Stimulated activated CD8-positive, alpha-beta memory T cell treated with anti-CD3 and anti-CD28 coated beads, Interleukin-7, amount 100 ng/mL, for 4 hours (primary cell): Measurements from ENCODE around the gene MSRB3.

Experiments
- DNase-seq, 2 donors: peaks; one replicate each; pipeline ENCODE4 v3.0.0-alpha.2; 2020; ENCODE audit warnings: low read depth in 2 of 2

The MSRB3 gene

DNA sequence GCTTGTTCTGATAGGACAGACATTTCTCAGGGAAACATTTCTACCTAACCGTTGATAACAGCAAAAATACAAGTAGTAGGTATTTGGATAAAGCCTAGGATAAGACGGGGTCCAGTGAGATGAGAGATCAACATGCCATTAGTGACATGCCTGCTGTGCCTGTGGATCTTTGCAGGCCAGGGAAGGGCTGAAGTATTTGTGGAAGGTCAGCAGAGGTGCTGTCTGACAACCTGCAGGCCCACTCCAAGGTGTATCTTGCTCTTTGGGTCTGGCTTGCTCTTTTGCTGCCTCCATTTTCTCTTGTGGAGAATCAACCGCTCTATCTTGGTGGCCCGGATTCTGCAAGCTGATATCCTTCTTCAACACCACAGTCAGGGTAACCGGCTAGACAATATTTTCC, 46.7 kb downstream of the MSRB3 start:
- DNase-seq: no peak

DNA sequence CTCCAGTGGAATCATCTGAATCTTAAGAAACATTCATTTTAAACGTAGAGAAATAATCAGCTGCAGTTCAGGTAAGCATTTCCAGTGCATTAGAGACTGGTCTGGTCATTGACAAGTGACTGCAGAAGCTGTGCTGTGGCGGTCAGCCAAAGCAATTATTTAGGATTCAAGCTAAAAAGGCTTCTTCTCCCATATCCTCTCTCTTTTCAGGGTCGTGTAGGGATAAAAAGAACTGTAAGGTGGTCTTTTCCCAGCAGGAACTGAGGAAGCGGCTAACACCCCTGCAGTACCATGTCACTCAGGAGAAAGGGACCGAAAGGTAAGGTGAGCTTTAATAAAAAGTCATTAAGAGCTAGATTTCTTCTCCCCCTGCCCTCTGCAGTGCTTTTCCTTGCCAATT, 48.1 kb downstream of the MSRB3 start:
- DNase-seq: no peak

DNA sequence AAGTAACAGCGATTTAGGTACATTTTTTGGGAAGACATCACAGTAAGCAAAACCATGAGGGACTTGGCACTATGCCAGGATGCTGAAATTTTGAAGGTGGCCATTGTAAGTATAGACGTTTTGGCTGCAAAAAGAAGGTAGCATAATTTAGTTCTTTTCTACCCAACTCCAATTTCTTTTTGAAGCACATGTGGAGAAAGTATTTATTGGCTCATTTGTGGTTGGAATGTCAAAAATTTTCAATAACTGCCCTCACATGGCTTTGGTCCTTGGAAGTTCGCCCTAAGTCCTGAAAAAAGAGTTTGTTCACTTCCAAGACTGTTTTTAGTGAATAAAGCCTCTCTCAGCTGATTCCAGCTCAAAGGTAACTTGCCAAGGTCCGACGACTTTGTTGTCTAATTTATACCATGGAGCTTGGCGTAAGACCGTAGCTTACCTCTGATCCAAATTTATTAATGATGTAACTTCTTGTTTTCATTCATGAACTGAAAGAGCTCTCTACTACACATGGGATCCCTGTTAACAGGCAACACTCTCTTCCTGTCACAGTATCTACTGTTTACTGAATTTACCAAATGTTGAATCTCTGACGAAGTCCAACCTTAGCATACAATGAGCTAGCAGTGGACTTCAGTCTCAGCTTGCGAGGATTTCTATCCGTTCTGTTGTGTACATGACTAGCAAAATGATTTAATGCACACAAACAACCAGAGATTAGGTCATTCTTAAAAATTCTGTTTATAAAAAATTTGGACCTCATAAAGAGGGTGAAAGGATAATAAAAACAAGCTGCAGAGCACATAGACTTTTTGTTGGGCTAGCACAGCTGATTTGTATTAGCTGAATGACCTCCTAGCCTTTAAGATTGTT, 49.0 kb downstream of the MSRB3 start:
- no peak for DNase-seq

DNA sequence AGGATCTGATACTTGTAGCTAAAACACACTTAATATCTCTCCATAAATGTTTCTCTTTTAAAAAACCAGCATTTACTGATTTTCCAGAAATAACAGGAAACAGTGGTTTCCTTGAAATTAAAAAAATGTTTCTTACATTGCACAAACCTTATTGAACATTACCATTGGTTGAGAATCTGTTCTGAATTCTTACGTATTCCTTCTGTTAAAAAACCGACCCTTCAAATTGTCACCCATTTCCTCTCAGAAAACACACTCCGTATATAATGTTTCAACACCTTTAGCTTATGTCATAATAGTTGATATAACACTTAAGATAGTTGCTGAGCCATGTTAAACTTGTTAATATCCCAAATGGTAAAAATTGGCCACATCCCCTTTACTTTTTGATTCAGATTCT, 51.2 kb downstream of the MSRB3 start:
- no peak for DNase-seq

DNA sequence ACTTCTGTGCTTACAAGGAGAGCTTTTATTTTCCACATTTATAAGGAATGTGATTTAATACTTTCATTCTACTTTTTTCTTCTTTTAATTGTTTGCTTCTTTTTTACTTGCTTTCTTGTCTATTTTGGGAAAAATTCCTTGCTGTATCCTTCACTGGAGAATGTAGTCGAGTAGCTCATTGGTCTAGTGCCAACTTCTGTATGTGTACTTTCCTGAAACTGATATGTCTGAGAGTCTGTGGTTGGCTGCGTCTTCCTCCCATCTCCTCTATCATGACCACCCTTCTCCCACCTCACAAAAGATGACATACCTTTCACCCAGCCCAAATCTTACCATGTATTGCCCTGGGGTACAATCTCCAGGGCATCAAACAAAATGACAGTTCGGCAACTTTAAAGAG, 51.8 kb downstream of the MSRB3 start:
- no peak for DNase-seq

DNA sequence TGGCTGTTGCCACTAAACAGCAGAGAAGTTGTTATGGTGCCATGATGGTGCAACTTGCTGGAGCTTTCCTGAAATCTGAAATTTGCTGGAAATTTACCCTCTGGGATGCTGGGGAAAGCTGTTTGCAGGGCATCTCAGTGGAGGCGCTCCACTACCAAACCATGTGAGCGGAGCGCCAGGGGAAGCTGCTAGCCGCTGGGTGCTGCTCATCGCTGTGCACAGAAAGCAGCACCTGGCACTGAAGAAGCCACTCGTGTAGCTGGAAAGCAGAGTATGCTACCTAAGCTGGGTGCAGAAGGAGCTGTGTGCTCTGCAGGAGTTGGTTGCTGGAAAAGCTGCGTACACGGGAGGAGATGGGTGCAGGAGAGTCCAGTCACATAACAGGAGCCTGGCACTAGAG, 53.0 kb downstream of the MSRB3 start:
- DNase-seq: no peak

DNA sequence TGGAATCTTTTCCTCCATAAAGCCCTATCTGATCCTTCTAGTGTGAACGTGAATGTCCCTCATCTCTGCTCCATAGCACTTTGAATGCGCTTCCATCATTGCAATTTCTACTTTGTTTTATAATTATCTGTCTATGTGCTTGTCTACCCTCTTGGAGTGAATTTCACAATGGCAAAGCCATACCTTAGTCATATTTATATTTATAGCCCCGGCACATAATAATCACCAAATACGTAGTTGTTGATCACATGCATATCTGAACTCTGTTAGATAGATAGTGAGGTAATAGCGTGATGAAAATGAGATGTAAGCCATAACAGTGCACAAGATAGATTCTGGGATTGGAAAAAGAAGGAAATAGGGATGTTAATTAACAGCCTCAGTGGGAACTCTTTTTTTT, 55.2 kb downstream of the MSRB3 start:
- DNase-seq: no peak

DNA sequence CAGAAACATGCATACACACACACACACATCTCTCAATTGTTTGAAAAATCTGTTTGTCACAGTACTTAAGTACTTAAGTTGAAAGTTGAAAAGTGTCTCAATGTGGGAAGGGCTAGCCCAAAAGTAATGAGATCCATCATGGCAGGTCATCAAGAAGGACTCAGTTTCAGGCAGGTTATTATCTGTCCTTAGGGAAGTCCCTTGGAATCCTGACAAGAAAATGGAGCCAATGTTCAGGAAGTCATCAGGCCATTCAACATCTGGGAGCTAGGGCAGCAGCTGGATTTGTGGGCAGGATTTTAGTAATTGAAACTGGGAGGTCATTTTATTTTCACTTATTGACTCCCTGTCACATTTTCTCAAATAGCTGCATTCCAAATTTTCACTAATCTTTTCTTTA, 56.0 kb downstream of the MSRB3 start:
- no peak for DNase-seq

DNA sequence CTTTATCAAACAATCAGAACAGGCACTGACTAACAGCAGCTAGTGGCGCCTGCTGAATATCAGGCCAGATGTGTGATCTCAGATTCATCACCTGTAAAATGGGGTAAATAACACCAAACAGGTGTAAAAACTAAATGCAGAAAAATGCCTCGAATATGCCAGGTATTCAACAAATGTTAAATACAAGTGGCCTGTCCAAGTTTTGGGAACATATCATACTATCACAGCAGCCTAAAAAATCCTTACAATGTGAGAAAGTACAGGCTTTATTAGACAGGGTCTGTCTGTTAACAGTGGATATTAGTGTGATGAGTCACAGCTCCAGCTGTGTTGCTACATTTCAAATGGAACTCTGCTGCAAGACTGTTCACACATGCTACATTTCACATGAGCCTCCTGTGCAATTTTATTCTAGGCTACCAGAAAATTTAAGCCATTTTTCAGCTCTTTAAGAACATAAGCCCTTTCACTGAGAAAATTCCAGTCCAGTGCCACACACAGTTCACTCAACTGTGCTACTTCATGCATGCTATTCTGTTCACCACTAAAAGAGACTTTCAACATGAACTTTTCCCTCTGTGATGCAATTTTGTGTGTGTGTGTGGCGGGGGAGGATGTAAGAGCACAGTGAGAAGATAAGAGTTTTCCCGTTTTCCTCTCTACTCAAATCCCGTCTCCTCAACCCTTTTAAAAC, 56.7 kb downstream of the MSRB3 start:
- no peak for DNase-seq

DNA sequence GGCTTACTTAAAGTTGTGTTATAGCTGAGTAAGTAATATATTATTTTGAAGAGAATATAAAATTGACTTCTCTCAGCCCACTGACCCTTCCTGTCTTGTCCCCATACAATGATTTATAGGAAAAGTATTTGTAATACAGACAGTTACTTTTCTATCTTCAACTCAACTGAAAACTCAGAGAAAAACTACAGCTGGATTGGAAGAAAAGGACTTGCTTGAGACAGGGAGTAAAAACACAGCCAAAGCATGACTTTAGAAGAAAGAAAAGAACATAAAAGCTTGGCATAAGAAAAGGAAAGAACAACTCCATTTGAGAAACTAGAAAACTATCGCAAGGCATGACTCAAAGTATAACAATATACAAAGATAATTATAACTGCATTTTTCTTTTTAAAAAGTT, 57.5 kb downstream of the MSRB3 start:
- DNase-seq: no peak

DNA sequence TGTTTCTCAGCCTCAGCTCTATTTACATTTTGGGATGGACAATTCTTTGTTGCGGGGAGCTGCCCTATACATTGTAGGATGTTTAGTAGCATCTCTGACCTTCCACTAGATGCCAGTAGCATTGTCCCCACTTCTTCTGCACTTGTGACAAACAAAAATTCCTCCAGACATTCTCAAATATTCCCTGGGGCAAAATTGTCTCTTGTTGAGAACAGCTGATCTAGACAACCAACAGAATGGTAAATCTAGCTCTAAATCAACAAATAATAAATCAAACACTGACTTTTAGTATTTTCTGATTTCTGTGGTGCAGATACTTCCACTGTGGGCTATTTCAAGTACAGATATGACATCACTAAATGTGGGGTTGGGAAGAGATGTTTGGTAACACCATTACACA, 60.7 kb downstream of the MSRB3 start:
- DNase-seq: no peak

DNA sequence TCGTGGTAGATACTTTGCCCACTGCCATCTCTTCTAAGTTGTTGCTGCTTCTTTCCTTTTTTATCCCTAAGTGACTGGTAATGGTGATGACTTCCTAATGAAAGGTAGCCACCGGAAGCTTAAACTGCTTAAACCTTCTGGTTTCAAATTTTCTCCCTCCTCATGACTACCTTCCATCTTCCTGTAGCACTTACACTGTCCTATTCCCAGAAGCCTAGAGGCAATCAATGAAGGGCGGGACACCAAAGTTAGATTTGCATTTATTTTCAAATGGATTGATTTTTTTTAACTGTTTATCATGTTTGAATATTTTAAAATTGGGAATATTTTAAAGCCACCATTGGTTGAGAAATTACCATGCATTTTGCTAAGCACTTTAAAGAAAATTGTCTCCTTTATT, 64.7 kb downstream of the MSRB3 start:
- no peak for DNase-seq

DNA sequence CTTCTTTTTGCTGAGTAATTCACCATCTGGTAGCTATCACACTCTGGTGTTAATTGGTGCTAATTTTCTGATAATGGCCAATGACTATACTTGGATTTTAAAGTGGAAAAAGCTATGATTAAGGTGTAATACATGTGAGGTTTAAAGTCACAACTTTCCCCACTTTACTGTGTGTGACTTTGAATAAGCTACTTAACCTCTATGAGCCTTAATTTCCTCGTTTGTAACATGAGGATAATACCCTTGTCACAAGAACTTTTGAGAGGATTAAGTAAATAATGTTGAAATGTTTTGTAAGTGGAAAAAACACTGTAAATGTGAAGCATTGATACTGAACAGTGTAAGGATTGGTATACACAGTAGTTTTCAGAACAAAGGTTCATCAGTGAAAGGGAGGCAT, 65.3 kb downstream of the MSRB3 start:
- no peak for DNase-seq

DNA sequence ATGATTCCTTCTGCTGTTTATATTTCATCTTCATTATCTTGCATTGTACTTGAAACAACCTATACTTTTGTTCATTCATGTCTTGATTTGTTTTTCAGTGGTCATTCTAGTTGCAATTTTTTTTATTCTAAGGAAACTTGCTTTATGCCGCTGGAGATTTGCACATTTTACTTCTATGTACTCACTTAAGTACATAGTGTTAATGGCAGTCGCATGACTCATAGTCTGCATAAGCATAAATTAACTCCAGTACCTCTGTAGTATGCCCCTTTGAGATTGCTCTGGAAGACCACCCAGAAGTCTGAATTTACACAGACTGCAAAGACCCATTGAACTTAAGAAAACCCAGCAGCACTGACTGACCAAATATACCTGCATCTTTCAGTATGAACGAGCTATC, 77.0 kb downstream of the MSRB3 start:
- no peak for DNase-seq

DNA sequence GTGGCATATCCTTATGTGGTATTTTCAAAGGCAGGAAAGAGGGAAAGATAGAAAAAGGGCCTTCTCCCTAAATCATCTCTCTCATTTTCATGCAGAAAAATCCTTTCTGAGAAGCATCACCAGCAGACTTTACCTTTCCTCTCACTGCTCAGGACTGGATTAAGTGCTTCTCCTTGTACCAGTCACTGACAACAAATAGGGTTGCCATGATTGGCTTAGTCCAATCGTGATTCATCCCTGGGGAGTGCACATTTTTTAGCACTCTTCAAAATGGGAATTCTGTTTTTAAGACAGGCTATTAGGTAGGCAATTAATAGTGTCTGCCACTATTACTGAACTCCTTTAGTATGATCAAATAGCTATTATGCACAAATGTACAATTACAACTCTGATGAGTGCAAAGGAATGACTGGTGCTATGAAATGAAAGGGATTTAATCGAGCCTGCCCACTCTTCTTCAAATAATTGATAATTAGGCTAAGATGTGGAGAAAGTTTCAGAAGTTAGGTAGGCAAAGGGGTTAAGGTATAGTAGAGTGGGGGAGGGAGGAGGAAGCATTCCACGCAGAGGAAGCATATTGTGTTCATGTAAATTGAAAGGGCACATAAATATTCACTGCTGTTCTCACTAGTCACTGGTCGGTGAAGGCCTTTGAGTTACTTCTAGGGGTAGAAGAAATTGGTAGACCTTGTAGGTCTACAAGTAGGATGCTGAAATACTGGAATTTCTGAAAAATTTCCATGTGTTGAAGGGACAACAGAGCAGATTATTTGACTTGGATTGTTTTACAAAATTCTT, 84.0 kb downstream of the MSRB3 start:
- DNase-seq: no peak

DNA sequence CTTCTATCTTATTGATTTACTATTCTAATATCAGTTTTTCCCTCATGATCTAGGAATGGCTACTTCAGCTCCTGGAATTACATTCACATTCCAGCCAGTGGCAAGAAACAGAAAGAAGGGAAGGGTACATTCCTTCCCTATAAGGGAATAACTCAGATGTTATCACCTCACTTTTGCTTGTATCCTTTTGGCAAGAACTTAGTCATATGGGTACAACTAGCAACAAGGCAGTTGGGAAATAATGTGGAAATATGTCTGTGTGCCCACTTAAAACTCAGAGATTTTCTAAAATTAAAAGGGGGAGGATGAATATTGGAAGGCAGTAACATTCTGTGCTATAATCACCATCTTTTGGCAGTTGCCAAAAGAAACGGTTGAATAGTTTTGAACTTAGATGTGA, 85.6 kb downstream of the MSRB3 start:
- DNase-seq: no peak

DNA sequence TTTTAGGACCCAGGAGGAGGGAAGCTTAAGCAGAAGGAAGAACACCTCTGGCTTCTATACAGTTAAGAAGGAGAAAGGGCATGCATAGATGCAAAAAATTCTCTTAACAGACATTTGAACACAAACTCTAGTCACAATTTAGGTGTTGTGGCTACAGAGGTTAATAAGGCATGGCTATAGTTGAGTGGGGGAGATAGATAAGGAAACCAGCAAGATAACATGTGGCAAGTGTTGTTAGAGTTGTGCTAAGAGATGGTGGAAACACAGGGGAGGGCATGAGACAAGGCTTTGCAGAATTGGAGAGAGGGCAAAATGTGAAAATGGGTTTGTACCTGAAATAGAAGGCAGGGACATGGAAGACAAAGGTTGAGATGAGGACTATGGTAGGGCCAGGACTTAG, 88.9 kb downstream of the MSRB3 start:
- DNase-seq: no peak

DNA sequence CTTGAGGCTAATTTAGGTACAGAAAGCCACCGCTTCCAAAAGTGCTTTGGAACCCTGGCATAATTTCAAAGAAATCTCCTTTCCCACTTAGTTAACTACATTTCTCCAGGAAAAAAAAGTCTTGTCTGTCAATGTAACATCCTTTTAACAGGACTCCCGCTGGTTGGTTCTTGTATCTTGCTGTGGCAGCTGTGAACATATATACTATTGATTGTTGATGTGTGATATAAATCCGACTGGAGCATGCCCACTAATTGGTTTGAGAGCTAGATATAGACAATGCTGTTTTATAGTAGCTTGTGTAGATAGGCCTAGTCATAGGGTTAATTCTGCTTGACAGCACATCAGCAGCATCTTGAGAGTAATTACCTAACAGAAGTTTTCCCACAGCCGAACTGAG, 89.6 kb downstream of the MSRB3 start:
- no peak for DNase-seq

DNA sequence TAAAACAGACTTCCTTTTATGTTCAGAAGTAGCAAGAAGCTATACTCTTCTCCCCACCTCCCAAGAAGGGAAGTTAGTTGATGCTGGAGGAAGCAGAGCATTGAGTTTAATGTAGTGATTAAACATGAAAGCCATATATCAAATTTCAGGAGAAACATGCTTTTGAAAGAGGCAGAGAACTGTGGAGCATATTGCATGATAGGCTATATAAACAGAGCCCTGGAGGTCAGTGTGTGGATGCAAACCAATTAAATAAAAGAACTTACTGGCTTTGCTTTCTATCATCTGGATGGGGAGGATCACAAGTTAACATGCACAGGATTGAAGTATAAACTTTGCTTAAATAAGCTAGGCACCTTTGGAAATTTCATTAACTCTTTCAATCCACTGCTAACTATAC, 94.1 kb downstream of the MSRB3 start:
- no peak for DNase-seq

DNA sequence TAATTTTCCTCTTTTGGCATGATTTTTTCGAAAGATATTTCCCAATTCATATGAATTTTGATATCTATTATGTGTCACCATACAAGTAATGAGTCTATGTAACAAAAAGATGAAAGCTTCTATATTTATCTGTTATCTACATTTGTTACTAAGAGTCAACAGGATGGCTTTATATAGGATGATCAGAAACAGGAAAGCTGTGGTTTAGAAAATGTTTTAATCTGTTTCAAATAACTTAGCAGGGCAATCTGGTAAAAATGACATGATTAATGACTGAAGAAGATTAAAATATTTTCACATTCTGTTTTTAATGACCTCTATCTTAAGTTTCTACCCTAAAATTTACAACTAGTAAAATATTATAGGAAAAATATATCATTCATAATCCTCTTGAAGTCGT, 105.8 kb downstream of the MSRB3 start:
- no peak for DNase-seq

DNA sequence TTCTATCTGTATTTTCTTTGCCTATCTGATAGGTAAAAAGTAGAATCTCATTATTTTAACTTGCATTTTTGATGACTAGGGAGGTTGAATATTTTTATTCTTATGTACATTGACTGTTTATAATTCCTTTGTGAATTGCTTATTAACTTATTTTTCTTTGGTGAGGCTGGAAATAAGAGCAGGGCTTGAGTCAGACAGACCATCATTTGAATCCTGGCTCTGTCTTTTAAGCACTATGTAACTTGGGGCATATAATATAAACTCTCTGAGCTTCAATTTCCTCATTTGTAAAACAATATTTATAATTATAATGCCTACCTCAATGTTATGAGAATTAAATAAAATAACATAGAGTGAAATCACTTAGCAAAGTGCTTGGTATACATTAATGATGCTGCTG, 108.9 kb downstream of the MSRB3 start:
- DNase-seq: no peak

DNA sequence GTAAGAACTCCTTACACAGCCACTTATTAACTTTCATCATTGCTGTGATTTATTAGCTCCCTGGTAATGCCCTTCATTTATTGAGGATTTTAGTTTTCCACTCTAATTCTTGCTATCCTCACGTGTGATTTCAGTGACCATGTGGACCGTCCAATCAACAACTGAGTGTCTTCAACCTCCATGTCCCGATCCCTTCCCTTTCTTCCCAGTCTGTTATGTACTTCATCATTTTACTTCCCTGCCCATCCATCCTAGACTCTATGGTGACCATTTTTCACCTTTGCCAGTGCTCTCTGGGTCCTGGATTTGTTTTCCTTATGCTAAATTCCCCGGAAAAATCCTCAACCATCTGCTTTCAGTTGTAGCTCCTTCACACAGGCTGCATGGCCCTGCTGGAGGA, 111.0 kb downstream of the MSRB3 start:
- DNase-seq: no peak

DNA sequence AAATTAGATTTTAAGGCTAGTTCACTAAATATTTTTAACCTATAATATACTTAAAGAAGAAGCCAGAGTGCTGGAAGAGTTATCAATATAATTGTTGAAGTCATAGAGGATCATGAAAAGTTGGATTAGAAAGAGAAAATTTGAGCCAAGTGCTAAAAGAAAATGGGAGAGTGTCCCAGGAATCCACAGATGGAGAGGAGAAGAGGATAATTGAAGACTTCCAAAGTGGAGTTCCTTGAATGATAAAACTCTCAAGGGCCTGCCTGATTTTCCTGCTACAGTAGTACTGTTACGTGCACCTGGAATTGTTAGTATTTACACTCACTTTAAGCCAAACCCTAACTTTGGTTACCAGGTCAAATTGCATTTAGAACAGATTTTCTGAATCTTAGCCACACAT, 113.2 kb downstream of the MSRB3 start:
- DNase-seq: no peak
